ENCODE results near the gene SEMA3F.

Gene SEMA3F

DNA sequence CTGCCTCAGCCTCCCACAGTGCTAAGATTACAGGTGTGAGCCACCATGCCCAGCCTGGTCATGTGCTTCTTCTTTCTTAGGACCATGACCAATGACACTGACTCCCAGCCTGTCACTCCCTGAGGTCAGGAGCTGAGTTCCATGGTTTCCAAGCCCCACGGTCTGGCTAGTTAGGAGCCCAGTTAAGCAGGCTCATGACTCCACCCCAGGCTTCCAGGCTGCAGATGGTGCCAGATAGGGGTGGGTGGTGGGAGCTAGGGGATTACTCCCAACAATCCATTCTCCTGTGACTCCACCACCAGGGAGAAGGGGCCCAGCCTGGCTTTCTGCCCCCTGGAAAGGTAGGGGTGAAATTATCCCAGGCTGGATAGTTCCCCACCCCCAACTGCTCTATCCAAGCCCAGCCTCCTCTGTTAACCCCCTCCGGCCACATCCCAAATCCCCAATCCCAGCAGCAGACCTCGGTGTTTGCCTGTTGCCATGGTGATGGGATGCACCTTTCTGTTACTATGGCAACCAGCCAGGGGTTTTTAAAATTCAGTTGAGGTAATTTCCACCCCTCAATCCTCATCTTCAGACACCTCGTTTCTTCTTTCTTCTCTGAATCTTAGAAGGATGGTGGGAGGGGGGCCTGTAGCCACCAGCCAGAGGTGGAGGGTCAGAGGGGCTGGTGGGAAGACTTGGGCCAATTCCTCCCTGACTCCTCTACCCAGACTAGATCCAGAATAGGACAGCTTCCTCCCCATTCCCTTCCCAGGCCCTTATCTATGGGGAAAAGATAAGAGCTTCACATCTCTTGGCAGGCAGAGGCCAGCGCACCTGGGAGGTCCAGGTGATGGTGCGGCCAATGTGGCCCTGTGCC lies 22.5 kb upstream of the SEMA3F start:
- DNase-seq = no peak

DNA sequence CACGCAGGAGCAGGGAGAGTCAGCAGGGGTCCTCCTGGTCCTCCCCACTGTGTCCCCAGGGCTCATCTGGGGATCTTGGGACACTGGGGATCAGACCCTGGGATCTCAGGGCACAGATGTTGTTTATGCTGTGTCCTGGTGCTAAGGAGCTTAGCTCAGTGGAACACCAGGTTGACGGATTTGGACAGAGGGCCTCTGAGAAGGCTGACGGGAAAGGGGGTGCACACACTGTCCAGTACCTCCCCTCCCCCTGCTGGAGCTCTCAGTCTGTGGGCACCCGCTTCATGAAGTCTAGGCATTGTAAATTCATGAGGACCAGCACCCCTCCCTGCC lies 21.9 kb upstream of the SEMA3F start:
- DNase-seq = no peak

DNA sequence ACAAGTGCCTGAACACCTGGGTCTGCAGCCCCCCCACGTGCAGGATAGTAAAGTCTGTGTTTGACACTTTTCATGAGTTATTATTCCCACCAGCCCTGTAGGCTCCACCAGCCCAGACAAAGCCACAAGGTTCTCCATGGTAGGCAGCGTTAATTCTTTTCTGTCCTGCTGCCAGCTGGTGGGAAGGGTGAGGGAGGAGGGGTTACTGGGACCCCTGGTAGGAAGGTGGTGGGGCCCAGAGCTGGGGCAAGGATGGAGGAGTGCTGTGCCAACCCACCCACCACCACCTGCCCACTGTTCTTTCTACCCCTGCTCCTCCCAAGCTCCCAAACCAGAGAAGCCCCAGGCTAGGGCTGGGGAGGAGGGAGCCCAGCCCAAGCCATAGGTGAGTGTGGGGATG lies 20.8 kb upstream of the SEMA3F start:
- no peak for DNase-seq

DNA sequence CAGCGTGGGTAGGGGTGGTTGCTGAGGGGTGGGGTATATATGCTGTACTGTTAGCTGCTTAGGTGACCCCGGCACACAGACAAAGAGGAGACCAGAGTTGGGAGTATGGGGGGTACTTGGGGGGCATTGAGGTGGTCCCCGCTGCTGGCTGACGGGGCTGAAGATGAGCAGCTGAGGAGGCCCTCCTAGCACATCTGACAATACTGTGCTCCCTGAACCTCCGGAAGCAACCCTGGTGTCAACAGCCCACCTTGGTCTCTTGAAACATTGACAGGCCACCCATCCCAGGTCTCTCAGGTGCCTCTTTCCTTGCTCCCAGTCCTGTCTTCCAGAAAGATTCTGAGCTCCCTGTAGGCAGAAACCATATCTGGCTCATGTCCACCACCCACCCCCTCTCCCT lies 19.2 kb upstream of the SEMA3F start:
- DNase-seq = no peak

DNA sequence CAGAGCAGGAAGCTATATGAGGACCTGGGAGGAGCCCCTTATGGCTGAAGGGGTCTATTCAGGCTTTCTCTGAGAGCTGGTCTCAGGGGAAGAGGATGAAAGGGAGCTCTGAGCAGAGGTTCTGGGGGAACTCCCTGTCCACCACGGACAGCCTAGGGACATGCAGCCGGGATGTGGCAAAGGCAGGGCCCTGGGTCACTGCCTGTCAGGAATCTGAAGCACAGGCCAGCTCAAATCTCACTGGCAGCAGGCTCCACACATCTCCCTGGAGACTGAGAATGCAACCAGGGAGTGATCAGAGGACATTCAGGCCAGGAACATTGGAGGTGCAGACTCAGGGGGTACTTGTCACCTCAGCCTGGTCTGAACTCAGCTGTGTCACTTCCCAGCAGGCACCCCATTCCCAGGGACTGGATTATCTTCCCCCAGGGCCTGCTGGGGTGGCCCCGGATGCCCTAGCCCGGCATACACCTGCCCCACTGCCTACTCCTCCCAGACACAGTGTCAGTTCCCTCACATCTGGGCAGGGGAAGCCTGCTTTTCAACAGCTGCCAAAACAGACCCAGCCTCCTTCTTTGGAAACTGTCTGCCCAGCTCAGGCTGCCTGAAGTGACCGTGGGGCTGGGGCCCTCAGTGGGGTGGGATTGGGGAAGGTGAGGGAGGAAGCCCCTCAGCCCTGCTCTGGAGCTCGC lies 18.3 kb upstream of the SEMA3F start:
- no peak for DNase-seq

DNA sequence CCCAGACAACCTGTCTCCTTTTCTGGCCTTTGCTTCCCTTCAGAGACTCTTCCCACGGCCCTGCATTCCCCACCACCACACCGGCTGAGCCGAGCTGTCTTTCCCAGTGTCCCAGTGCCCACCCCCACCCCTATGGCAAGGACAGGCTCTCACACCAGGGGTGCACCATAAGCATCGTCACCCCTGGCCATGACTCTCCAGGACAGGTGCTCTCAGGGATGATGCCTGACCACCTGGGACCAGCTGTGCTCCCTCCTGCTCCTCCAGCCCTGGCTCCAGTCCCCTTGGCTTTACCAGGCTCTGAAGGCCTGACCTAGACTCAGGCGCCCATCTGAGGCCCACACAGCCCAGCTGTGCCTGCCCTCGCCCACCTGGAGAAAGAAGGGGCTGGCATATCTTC lies 17.6 kb upstream of the SEMA3F start:
- DNase-seq = no peak

DNA sequence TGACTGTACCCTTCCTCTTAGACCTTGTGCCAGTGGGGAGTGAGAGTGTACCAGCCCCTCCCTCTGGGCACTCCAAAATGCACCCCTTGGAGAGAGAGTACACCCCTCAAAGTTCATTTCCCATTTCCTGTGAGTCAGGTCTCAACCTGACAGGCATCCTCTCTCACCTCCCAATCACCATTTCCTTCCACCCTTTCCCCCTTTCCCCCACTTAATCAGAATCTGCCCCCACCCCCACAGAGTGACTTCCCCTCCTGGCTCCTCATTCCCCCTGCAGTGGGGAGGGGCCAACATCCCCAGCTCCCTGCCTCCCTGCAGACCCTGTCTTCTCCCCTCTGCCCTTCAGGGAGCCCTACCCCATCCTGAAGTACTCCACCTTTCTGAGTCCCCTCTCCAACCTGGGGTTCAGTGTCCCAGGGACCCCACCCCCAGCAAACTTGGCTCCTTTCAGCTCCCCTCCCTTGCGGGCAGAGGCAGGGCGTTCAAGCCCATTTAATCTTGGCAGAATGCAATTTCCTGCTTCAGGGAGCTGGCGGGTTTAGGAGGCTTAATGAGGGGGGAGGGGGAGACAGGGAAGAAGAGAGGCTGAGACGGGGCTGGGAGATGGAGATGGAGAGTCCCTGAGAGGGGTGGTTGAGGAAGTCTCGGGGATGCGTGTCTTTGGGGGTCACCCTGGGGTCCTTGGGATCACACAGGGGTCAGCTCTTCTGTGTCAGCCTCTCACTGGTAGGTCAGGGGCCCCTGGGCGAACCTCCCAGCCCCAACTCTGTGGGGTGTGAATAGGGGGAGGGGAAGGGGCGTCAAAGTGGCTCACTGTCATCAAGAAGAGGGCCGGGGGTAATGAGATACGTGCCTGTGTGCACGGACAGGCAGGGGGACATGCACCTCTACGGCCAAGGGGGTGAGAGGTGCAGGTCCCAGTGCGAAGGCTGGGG lies 16.6 kb upstream of the SEMA3F start:
- DNase-seq = peak; percentile 76

DNA sequence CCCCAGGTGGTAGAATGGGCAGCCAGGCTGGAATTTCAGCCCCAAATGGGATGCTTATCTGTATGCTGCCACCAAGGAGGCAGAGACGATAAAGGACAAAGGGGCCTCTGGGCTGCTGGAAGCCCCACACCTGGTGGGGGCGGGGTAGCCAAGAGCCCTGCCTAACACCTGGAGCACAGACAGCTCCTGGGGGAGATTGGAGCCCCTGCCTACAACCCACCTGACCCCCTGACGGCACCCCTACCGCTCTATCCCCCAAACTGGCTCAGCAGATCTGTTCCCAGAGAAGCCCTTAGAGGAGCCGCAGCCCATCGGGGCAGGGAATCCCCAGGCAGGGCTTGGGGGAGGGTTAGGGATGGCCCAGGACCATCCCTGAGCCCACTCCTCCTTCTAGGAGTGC lies 15.8 kb upstream of the SEMA3F start:
- no peak for DNase-seq

DNA sequence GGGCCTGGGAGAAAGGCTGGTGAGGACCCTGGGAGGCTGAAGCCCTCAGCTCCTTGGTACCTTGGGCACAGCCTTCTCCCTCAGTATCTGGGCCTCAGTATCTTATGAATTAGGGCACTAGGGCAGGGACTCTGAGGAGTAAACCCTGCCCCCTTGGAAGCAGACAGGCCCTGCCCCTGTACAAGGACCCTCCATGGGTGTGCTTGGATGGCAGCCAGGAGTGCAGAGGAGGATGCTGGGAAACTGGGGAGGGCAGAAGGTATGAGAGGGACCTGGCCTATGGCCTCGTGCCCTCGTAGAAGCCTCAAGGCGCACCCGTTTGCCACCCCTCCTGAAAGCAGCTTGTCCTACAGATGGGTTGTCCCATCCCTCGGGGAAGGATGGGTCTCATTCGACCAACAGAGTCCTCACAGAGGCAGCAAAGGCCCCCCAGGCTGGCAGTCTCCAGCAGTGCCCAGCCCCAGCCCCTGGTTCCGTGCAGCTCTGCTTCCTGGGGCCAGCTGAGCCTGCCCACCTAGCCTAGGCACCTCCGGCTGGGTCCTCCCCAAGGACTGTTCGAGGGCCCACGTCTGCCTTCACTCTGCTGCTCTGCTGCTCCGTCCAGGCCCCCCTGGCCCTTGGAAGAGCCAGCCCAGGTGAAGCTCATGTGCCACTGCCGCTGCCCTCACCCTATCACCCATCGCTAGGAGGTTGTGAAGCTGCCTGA lies 15.3 kb upstream of the SEMA3F start:
- DNase-seq = no peak

DNA sequence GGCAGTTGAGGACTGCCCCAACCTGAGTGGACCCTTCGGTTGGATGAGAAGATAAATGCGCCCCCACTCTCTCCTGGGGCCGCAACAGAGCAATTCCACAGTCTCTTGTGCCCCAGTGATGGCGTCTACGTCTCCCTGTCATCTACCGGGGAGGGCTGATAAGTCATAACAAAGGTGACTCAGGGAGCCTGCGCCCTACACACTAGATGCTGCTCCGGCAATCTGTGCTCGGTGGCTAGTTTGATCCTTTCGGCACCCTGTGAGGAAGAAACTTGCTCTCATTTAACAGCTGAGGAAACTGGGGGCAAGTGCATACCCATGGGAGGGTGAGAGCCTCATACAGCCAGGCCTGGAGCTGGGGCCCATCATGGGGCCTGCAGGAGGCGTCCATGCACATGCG lies 14.1 kb upstream of the SEMA3F start:
- no peak for DNase-seq

DNA sequence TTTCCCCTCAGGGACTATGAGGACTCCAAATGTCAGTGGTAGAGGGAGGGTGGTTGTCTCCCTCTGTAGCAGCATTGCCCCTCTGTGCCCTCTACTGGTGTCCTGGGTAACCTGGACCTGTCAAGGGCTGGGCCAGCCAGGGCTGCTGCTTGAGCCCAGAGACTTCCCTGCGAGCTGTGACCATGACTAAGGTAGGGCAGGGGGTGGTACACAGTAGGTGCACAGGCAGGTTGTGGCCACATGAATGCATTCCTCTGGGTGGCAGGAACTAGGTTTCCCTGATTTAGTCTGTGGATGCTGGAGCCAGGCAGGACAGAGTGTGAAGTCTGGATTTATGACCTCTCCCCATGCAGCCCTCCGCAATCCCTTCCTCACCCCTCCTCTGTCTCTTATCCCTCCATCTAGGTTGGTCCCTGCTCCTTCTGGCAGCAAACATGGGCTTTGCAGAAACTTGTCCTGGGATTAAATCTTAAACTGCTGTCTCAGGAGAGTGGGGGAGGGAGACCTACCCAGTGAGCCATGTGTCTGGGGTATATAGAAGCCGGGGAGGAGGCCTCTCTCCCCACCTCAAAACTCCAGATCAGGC lies 8.7 kb upstream of the SEMA3F start:
- no peak for DNase-seq

DNA sequence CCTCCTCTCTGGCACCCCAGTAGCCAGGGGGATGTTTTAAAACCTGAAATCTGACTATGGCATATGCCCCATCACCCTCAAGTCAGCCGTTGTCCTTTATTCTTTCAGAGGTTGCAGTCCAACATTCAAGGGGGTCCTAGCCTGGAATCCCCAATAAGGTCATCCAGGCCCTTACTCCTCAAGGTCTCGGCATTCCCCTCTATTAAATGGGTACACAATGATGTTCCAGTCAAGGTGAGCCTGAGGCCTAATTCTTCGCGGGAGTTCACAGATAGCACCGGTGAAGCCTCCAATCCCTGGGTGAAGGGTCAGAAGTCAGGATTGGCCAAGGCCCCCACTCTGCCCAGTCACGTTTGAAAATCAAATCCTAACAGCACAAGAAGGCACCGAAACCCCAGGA lies 8.1 kb upstream of the SEMA3F start:
- DNase-seq = no peak

DNA sequence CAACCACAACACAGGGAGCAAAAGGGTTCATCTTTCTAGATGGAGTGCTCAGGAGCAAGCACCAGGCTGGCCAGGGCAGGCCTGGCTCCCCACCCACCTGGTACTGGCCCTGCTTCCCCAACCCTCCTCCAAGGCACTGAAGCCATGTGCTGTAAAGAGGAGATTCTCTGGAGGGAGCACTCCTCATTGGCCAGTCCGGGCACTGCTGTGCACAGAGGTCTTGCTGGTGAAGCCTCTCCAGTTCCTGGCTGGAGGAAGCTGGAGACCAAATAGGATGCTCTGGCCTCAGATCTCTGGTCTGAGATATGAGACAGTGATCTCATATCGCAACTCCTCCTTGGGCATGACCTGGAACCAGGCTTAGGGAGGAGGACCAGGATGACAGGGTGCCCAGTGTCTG lies 7.7 kb upstream of the SEMA3F start:
- DNase-seq = no peak

DNA sequence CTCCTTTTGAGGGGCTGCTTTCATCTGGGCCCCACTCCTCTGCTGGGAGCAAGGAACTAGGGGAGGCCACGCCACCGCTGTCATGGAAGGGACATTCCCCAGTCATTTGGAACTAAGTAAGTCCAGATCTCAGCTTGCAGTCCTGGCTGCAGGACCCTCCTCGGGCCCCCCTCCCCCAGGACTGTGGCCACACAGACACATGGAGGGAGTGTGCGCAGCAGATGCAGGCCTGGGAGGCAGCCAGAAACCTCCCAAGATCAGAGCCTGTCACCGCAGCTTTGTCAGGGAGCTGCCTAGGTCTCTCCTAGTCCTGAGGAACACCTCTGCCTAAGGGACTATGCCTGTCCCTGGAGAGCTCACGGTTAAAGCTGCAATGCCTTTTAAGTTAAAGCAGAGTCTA lies 7.3 kb upstream of the SEMA3F start:
- peak; percentile 37 for DNase-seq

DNA sequence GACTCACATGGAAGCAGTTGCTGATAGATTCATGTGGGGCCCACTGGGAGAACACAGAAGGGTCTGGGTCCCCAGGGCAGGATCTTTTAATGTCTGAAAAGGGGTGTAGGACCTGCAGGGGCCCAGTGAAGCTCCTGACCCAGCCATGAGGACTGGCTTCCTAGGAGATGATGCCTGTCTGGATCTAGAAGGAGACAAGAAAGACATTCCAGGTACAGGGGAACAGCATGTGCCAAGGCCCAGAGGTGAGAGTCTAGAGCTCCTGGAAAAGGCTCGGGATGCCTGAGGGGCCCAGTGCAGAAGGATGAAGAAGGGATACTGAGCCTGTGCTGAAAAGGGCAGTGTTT lies 4.7 kb upstream of the SEMA3F start:
- DNase-seq = no peak

DNA sequence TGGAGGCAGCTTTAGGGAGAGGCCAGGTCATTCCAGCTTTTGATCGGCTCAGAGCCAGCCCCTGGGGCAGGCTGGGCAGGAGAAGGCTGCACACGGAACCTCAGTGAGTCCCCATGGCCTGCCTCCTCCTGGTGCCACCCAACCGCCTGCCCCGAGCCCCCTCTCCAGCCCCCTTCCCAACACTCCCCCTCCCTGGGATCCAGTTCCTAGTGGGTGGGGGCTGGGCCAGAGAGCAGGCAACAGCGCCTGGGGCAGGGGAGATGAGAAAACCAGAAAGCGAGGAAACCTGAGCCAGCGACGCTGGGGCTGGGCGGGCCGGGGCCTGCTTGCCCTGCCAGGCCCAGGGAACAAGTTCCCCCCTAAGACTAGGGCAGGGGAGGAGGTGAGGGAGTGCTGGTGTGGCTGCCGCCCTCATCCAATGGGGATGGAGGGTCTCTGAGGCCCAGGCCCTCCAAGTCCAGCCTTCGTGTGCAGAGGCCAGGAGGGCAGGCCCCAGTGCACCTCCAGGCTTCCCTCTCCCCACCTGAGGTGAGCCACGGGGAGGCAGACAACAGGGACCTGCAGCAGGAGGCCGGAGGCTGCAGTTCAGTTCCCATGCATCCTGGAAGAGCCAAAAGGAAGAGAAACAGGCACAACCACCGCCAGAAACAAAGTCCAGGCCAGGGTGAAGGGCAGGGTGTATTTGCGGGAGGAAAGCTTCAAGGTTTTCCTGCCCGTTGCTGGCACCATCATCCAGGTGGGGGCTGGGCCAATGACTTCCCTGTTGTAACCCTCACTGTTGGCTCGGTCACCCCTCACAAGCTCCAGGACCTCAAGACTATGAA lies 4.0 kb upstream of the SEMA3F start:
- no peak for DNase-seq

DNA sequence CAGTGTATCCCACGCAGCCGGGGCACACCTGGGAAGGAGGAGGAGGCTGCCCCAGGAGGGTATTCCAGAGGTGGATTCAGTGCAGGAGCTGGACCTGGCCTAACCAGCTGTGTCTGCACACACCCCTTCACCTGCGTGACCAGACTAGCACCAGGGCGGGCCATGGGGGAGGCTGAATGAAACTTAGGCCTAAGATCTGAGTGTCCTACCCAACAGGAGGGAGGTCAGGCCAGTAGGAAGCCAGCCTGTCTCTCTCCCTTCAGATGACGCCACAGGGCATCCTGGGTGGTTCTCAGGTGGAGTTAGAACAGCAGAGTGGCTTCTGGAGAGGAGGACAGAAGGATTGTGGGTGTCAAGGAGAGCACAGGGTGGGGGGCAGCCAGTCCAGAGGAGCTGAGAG lies 3.4 kb upstream of the SEMA3F start:
- no peak for DNase-seq

DNA sequence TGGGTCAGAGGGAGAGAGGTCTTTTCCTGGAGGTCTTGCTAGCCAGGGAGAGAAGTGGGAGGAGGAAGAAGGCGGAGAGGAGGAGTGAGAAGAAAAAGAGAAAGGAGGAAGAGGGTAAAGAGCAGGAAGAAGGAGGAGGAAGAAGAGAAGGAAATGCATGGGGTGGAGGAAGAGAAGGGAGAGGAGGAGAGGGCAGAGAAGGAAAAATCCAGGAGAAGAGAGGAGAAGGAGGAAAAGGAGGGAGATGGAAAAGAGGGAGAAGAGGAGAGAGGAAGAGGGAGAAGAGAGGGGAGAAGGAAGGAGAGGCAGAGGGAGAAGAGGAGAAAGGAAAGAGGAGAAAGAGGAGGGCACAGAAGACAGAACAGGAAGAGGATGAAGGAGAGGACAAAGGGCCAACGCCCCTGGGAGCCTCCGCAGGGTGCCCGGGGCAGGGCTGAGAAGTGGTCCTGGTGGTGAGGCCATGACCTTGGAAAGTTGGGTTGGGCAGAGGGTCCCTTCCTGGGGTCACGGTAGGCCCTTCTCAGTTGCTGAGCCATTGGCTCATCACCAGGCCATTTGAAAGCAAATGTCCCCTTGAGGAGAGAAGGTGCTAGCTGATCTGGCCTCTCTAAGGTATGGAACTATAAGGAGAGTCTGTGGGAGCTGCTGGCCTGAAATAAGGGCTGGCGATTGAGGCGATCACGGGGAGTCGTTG lies 1.2 kb upstream of the SEMA3F start:
- no peak for DNase-seq

DNA sequence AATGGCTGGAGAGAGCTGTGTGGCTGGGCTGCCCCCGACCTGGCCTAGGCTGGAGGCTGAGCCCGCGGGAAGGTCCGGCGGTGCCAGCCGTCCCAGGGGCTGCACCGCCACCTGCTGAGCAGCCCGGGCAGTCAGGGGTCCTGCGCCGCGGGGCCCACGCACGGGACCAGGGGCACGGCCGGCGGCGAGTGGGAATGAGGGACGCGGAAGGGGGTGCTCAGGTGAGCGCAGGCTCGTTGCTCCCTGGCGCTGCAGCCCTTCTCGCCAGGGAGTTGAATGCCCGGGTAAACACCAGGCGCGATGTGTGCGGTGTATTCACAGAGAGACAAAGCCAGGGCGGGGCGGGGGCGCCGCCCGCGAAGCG lies 666 bp upstream of the SEMA3F start:
- no peak for DNase-seq

DNA sequence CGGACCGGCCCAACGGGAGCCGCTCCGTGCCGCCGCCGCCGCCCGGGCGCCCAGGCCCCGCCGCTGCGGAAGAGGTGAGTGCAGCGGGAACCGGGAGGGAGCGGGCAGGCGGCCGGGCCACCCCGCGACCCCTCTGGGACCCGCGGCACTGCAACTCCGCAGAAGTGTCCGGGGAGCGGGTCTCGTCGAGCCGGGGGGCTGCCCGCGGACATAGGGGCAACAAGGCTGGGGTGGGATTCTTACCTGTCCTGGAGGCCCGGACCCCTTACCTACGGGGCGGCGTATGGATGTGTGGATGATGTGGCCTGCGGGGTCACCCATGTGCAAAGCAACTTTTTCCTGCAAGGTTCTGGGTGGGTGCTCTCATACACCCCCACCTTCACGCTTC lies 361 bp downstream of the SEMA3F start:
- no peak for DNase-seq

DNA sequence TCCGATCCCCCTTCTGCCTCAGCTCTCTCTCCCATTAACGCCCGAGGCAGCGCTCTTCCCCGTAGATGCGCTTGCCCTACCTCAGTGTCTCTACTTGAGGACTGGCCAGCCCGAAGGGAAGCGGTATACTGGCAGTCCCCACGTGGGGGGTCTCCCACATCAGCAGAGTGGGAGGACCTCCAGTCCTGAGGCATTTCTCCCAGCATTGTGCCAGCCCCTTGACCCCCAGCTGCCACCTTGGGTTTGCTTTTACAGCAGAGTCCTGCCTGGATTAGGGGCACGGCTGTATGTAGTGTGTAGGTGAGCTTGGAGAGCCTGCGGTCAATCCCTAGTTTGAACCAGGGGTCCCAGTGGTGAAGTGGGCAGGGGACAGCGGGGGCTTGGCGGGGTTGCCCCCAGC lies 767 bp downstream of the SEMA3F start:
- peak; percentile 17 for DNase-seq

Measured in fibroblast of skin of right biceps (primary cell).